ENCODE results near the gene VCAN. TPM values are rescaled to one million over a fixed set of nuclear protein-coding genes. Genes with fewer than 3 reads are reported as not detected.
A peak's percentile ranks its signal among the peaks of the same experiment; 100 is the strongest.

VCAN gene
- total and polyA plus RNA-seq, 2 of the 8 experiments (the other 6 are each of a cell fraction or from before 2014, with no cell fraction given): 146 to 404 TPM

DNA sequence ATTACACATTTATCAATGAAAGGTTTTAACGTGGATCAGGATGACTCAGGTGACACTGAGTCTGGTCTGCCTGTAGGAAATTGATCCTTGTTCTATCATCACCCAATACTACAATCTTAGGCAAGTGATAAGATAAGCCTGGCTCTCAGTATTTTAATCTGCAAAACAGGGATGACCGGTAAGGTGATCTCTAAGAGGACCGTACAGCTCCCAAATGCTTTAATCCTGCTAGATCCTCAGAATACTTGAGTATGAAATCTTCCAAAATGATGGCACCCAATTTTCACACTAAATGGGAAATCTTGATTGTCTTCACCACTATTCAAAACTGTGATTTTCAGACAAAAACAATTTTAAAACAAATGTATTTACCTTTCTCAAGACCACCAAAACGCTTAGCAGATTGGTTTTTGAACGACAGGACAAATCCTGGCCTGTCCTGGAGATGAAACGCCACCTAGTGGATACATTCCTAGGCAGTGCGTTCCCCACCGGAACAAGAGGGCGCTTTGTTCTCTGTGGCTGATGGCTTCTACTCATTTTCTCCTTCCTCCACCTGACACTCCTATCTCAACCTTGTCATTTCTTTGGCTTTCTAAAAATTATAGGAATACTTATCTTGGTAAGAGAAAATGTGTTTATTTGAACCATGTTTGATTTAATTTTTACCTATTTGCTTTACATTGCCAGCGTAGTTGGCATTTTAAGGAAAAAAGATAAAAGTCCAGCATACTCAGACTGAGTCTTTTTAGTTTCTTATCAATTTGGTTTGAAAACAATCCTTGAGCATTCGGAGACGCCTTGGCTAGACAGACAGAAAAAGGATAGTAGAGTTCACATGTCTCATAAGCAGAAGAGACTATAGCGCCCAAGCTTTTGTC, 41.2 kb upstream of the VCAN start (continued):
- TF ChIP-seq CBX5 (IDR thresholded peaks at IDR 0.05; ENCODE audit: low read depth, low read length) (no peak), KDM5A (IDR thresholded peaks at IDR 0.05; ENCODE audit: low read length) (no peak), TEAD4 (IDR thresholded peaks at IDR 0.05; ENCODE audit: low read depth, low read length) (peak; percentile 96), BACH1 (IDR thresholded peaks at IDR 0.05; ENCODE audit: low read length) (no peak), GABPA (IDR thresholded peaks at IDR 0.05; ENCODE audit: borderline replicate concordance, insufficient read depth, low read length) (no peak), SIN3A (conservative IDR thresholded peaks at IDR 0.05 in 1 of 2, IDR thresholded peaks at IDR 0.05 in 1 of 2; ENCODE audit: low read depth in 1 of 2, low read length in 2 of 2) (no peak)
- TF ChIP-seq, protein P1, sequence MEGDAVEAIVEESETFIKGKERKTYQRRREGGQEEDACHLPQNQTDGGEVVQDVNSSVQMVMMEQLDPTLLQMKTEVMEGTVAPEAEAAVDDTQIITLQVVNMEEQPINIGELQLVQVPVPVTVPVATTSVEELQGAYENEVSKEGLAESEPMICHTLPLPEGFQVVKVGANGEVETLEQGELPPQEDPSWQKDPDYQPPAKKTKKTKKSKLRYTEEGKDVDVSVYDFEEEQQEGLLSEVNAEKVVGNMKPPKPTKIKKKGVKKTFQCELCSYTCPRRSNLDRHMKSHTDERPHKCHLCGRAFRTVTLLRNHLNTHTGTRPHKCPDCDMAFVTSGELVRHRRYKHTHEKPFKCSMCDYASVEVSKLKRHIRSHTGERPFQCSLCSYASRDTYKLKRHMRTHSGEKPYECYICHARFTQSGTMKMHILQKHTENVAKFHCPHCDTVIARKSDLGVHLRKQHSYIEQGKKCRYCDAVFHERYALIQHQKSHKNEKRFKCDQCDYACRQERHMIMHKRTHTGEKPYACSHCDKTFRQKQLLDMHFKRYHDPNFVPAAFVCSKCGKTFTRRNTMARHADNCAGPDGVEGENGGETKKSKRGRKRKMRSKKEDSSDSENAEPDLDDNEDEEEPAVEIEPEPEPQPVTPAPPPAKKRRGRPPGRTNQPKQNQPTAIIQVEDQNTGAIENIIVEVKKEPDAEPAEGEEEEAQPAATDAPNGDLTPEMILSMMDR (IDR thresholded peaks at IDR 0.05; ENCODE audit: control extremely low read depth in 1 of 3, insufficient read depth in 1 of 3, low read depth in 1 of 3, low read length in 3 of 3): peak; percentile 88 to 98 (median 91)

Data from H1 (cell line).